HCT116 (cell line): Measurements from ENCODE around the gene HLA-DRB5. TPM values are rescaled to one million over a fixed set of nuclear protein-coding genes. Genes with fewer than 3 reads are reported as not detected.

Source experiments
- ATAC-seq: fragments of 200-7000 bp; cut with Tn5 transposase; 2 replicates; pipeline ENCODE4 v1.9.1; 2020; ENCODE audit warnings: mild to moderate bottlenecking, moderate library complexity
- BruUV-seq: library from RNA; stranded (reverse); fragments of 400-500 nt; replicated peaks from 2 replicates; lab custom pipeline; 2021; lab: Mats Ljungman, UMichigan
- CTCF ChIA-PET: fragments of 300-600 bp; sonication (Branson Sonifier 250); formaldehyde crosslinking; loops from one replicate; lab custom pipeline; 2021; ENCODE audit warnings: antibody characterized with exemption; lab: Charles Lee
- POLR2A ChIA-PET: fragments of 300-600, 350-600 bp; sonication (Branson Sonifier 250); formaldehyde crosslinking; loops from one replicate; lab custom pipeline; 2021; ENCODE audit warnings: antibody characterized with exemption; lab: Charles Lee
- RAD21 ChIA-PET, 2 experiments: fragments of 300-600 bp; sonication (Branson Sonifier 250); formaldehyde crosslinking; loops; one replicate each; lab custom pipeline; 2023; ENCODE audit warnings: low total read pairs in 2 of 2; ENCODE audit not compliant: uncharacterized antibody in 2 of 2, unreplicated experiment in 2 of 2, low non-redundant PET in 1 of 2; lab: Charles Lee
- DNase-seq: peaks from one replicate; pipeline ENCODE4 v3.0.0-alpha.2; 2010; ENCODE audit warnings: low read depth, low spot score
- H2AFZ ChIP-seq: fragments of 200-600 bp; shearing (Covaris generic), sonication (generic); 2 replicates; pipeline ENCODE4 v1.6.1; 2017; ENCODE audit warnings: low read depth, mixed run types, mixed read lengths, antibody characterized with exemption, low read length; ENCODE audit not compliant: poor library complexity, severe bottlenecking
- H3K27ac ChIP-seq: 2 replicates; pipeline ENCODE4 v1.5.1; 2012; ENCODE audit warnings: low read depth, low read length
- H3K27me3 ChIP-seq: fragments of 200-600 bp; sonication (generic); 2 replicates; pipeline ENCODE4 v1.6.1; 2016; ENCODE audit warnings: mixed run types, low read length, mixed read lengths; ENCODE audit not compliant: insufficient read depth
- H3K36me3 ChIP-seq, 2 experiments: fragments of 200-500 bp in 1 of 2; fragments of 200-600 bp in 1 of 2; sonication (Bioruptor generic) in 1 of 2; sonication (generic) in 1 of 2; 2 replicates each; pipeline versions ENCODE4 v1.5.1 to v1.6.1; 2014 to 2016; ENCODE audit warnings: low read length in 2 of 2, inconsistent platforms in 1 of 2, mixed read lengths in 1 of 2, mixed run types in 1 of 2; ENCODE audit not compliant: insufficient read depth in 2 of 2, control insufficient read depth in 1 of 2
- H3K4me1 ChIP-seq, 2 experiments: fragments of 200-600 bp in 1 of 2; sonication (generic) in 1 of 2; 2 replicates each; pipeline versions ENCODE4 v1.5.1 to v1.6.1; 2012 to 2017; ENCODE audit warnings: low read length in 2 of 2, inconsistent platforms in 1 of 2, mild to moderate bottlenecking in 1 of 2, mixed read lengths in 1 of 2, mixed run types in 1 of 2, moderate library complexity in 1 of 2; ENCODE audit not compliant: insufficient read depth in 2 of 2, control insufficient read depth in 1 of 2
- H3K4me2 ChIP-seq: fragments of 200-600 bp; sonication (generic); 2 replicates; pipeline ENCODE4 v1.6.1; 2017; ENCODE audit warnings: mixed run types, low read length, mixed read lengths
- H3K4me3 ChIP-seq, 2 experiments: fragments of 200-600 bp in 1 of 2; sonication (generic) in 1 of 2; replicated peaks in 1 of 2; 2 replicates each; pipeline ENCODE4 v1.5.1; 2011 to 2016; ENCODE audit warnings: low read length in 2 of 2, control low read depth in 1 of 2, low read depth in 1 of 2, mild to moderate bottlenecking in 1 of 2, mixed read lengths in 1 of 2, mixed run types in 1 of 2
- H3K79me2 ChIP-seq: fragments of 200-600 bp; sonication (generic); 2 replicates; pipeline ENCODE4 v1.6.1; 2017; ENCODE audit warnings: mild to moderate bottlenecking, mixed run types, low read length, moderate library complexity, mixed read lengths; ENCODE audit not compliant: insufficient read depth
- H3K9ac ChIP-seq: fragments of 200-600 bp; sonication (generic); 2 replicates; pipeline ENCODE4 v1.6.1; 2016; ENCODE audit warnings: low read length, mixed read lengths
- H3K9me2 ChIP-seq: fragments of 200-600 bp; sonication (generic), shearing (Covaris generic); 2 replicates; pipeline ENCODE4 v1.6.1; 2017; ENCODE audit warnings: mixed run types, mild to moderate bottlenecking, moderate library complexity; ENCODE audit not compliant: insufficient read depth
- H3K9me3 ChIP-seq, 2 experiments: fragments of 200-500 bp in 1 of 2; fragments of 200-600 bp in 1 of 2; sonication (Bioruptor generic) in 1 of 2; sonication (generic) in 1 of 2; 2 replicates each; pipeline ENCODE4 v1.6.1; 2014 to 2017; ENCODE audit warnings: low read length in 2 of 2, mixed read lengths in 2 of 2, inconsistent platforms in 1 of 2, low read depth in 1 of 2, mild to moderate bottlenecking in 1 of 2, mixed run types in 1 of 2, moderate library complexity in 1 of 2; ENCODE audit not compliant: control insufficient read depth in 1 of 2, insufficient read depth in 1 of 2
- H4K20me1 ChIP-seq: fragments of 200-600 bp; sonication (generic), shearing (Covaris generic); 2 replicates; pipeline ENCODE4 v1.6.1; 2017; ENCODE audit warnings: mixed run types, mild to moderate bottlenecking, moderate library complexity; ENCODE audit not compliant: insufficient read depth
- CEBPB ChIP-seq: IDR thresholded peaks from 2 replicates; pipeline ENCODE4 v1.6.1; 2012; ENCODE audit warnings: low read depth
- ELF1 ChIP-seq: IDR thresholded peaks from 2 replicates; pipeline ENCODE4 v1.6.1; 2012; ENCODE audit warnings: low read depth, borderline replicate concordance
- FOSL1 ChIP-seq: IDR thresholded peaks from 2 replicates; pipeline ENCODE4 v1.6.1; 2012; ENCODE audit warnings: low read depth
- POLR2A ChIP-seq: IDR thresholded peaks from 2 replicates; pipeline ENCODE4 v1.7.0; 2011; ENCODE audit warnings: borderline replicate concordance; ENCODE audit not compliant: insufficient read depth, insufficient read length; ENCODE audit errors: extremely low read depth
- RAD21 ChIP-seq: IDR thresholded peaks from 2 replicates; pipeline ENCODE4 v1.6.1; 2012; ENCODE audit warnings: low read depth, mild to moderate bottlenecking
- SIN3A ChIP-seq: IDR thresholded peaks from 2 replicates; pipeline ENCODE4 v1.6.1; 2012; ENCODE audit warnings: low read depth
- SP1 ChIP-seq: IDR thresholded peaks from 2 replicates; pipeline ENCODE4 v1.6.1; 2012; ENCODE audit warnings: low read depth
- SRF ChIP-seq: IDR thresholded peaks from 2 replicates; pipeline ENCODE4 v1.6.1; 2012; ENCODE audit warnings: low read depth
- TCF7L2 ChIP-seq: IDR thresholded peaks from 2 replicates; pipeline ENCODE4 v1.7.0; 2011; ENCODE audit warnings: borderline replicate concordance, inconsistent platforms; ENCODE audit not compliant: insufficient read depth, insufficient read length; ENCODE audit errors: extremely low read depth
- ZFX ChIP-seq: fragments of 450-650 bp; IDR thresholded peaks from 2 replicates; pipeline ENCODE4 v1.6.1; 2017
- ZNF274 ChIP-seq: fragments of 200-500 bp; sonication (Bioruptor generic); IDR thresholded peaks from 2 replicates; pipeline ENCODE4 v1.6.1; 2014; ENCODE audit warnings: mild to moderate bottlenecking, low read depth, low read length, inconsistent platforms
- intact Hi-C: fragments of 100-400 bp; cut with micrococcal nuclease; formaldehyde crosslinking; loops from 2 replicates; pipeline ENCODE4 v1.10.0; 2022
- total RNA-seq: library from RNA; stranded (reverse); gene quantifications from one replicate; pipeline ENCODE4 v1.2.1, GENCODE V29; 2021; ENCODE audit not compliant: unreplicated experiment
- TF ChIP-seq, protein P1 (sequence below): IDR thresholded peaks from 2 replicates; pipeline ENCODE4 v1.6.1; 2012; ENCODE audit warnings: low read depth
- TF ChIP-seq, protein P2 (sequence below): IDR thresholded peaks from 2 replicates; pipeline ENCODE4 v1.6.1; 2012
- TF ChIP-seq, protein P3 (sequence below), 3 experiments: fragments of 200-600 bp in 1 of 3; sonication (generic) in 1 of 3; IDR thresholded peaks in 2 of 3; conservative IDR thresholded peaks in 1 of 3; 2 replicates each; pipeline ENCODE4 v1.5.1; 2012 to 2017; ENCODE audit warnings: low read depth in 2 of 3, low read length in 2 of 3, antibody characterized with exemption in 1 of 3, borderline replicate concordance in 1 of 3, control low read depth in 1 of 3, mild to moderate bottlenecking in 1 of 3, mixed read lengths in 1 of 3, mixed run types in 1 of 3, moderate library complexity in 1 of 3; ENCODE audit not compliant: insufficient read depth in 1 of 3

HLA-DRB5 gene
- total RNA-seq, 1 experiment from 2014 or later = not detected

DNA sequence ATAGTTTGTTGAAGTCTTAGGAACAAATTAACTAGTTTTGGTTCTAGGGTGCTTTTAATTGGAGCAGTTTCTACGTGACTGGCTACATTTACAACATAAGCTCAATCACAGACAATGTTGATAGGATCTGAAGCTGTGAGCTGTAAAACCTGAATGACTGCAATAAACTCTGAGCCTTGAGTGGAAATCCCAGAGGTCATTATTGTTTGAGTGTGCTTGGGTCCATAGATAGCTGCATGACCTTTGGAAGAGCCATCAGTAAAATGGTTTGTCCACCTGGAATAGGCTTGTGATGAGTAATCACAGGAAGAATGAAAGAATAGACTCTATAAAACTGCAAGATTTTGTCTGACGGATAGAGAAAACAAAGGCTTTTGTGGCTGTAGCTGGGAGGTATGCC, 32.9 kb upstream of the HLA-DRB5 start:
- no peak for ATAC-seq
- intact Hi-C loops = no loop called here
- no TSS peak for BruUV-seq

More for the DNA sequence above, 32.9 kb upstream of the HLA-DRB5 start:
- Histone ChIP-seq H3K27me3 (no peaks in the 10 kb centered on the region), H3K4me3 (no peak overlapping the region), H3K9me3 (no peaks in the 10 kb centered on the region), H3K79me2 (no peaks in the 10 kb centered on the region), H3K9ac (no peak overlapping the region), H3K4me2 (no peak overlapping the region), H2AFZ (no peak overlapping the region), H3K36me3 (no peaks in the 10 kb centered on the region), H3K9me2 (no peaks in the 10 kb centered on the region), H3K4me1 (no peaks in the 10 kb centered on the region)
- ChIA-PET CTCF (no interaction called here), RAD21 (no interaction called here), POLR2A (no interaction called here)
- no peak for DNase-seq
- TF ChIP-seq, protein P1, sequence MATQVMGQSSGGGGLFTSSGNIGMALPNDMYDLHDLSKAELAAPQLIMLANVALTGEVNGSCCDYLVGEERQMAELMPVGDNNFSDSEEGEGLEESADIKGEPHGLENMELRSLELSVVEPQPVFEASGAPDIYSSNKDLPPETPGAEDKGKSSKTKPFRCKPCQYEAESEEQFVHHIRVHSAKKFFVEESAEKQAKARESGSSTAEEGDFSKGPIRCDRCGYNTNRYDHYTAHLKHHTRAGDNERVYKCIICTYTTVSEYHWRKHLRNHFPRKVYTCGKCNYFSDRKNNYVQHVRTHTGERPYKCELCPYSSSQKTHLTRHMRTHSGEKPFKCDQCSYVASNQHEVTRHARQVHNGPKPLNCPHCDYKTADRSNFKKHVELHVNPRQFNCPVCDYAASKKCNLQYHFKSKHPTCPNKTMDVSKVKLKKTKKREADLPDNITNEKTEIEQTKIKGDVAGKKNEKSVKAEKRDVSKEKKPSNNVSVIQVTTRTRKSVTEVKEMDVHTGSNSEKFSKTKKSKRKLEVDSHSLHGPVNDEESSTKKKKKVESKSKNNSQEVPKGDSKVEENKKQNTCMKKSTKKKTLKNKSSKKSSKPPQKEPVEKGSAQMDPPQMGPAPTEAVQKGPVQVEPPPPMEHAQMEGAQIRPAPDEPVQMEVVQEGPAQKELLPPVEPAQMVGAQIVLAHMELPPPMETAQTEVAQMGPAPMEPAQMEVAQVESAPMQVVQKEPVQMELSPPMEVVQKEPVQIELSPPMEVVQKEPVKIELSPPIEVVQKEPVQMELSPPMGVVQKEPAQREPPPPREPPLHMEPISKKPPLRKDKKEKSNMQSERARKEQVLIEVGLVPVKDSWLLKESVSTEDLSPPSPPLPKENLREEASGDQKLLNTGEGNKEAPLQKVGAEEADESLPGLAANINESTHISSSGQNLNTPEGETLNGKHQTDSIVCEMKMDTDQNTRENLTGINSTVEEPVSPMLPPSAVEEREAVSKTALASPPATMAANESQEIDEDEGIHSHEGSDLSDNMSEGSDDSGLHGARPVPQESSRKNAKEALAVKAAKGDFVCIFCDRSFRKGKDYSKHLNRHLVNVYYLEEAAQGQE = no peak
- TF ChIP-seq, protein P2, sequence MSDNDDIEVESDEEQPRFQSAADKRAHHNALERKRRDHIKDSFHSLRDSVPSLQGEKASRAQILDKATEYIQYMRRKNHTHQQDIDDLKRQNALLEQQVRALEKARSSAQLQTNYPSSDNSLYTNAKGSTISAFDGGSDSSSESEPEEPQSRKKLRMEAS = no peak
- TF ChIP-seq RAD21 = no peak
- no peak for TF ChIP-seq ZFX
- TF ChIP-seq ZNF274 = no peak
- TF ChIP-seq SIN3A = no peak
- no peak for TF ChIP-seq CEBPB
- TF ChIP-seq SP1 = no peak
- TF ChIP-seq TCF7L2 = no peak
- no peak for TF ChIP-seq SRF
- TF ChIP-seq ELF1 = no peak
- no peak for TF ChIP-seq FOSL1
- no peak for TF ChIP-seq POLR2A
- TF ChIP-seq, protein P3, sequence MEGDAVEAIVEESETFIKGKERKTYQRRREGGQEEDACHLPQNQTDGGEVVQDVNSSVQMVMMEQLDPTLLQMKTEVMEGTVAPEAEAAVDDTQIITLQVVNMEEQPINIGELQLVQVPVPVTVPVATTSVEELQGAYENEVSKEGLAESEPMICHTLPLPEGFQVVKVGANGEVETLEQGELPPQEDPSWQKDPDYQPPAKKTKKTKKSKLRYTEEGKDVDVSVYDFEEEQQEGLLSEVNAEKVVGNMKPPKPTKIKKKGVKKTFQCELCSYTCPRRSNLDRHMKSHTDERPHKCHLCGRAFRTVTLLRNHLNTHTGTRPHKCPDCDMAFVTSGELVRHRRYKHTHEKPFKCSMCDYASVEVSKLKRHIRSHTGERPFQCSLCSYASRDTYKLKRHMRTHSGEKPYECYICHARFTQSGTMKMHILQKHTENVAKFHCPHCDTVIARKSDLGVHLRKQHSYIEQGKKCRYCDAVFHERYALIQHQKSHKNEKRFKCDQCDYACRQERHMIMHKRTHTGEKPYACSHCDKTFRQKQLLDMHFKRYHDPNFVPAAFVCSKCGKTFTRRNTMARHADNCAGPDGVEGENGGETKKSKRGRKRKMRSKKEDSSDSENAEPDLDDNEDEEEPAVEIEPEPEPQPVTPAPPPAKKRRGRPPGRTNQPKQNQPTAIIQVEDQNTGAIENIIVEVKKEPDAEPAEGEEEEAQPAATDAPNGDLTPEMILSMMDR (IDR thresholded peaks at IDR 0.05 in 2 of 3, conservative IDR thresholded peaks at IDR 0.05 in 1 of 3; ENCODE audit: borderline replicate concordance in 1 of 3, insufficient read depth in 1 of 3, low read depth in 2 of 3, low read length in 2 of 3) = no peak
- TF ChIP-seq, all 23 proteins: peak for 0
- Histone ChIP-seq H3K27ac (no peak overlapping the region), H4K20me1 (no peaks in the 10 kb centered on the region)
